ENCODE results near the gene VGLL4.
"Not testable (repeated sequence)": the region's sequence is repeated elsewhere in the genome, so short reads cannot be mapped to it uniquely, and the experiment has no call there.

Gene VGLL4, protein sequence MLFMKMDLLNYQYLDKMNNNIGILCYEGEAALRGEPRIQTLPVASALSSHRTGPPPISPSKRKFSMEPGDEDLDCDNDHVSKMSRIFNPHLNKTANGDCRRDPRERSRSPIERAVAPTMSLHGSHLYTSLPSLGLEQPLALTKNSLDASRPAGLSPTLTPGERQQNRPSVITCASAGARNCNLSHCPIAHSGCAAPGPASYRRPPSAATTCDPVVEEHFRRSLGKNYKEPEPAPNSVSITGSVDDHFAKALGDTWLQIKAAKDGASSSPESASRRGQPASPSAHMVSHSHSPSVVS

DNA sequence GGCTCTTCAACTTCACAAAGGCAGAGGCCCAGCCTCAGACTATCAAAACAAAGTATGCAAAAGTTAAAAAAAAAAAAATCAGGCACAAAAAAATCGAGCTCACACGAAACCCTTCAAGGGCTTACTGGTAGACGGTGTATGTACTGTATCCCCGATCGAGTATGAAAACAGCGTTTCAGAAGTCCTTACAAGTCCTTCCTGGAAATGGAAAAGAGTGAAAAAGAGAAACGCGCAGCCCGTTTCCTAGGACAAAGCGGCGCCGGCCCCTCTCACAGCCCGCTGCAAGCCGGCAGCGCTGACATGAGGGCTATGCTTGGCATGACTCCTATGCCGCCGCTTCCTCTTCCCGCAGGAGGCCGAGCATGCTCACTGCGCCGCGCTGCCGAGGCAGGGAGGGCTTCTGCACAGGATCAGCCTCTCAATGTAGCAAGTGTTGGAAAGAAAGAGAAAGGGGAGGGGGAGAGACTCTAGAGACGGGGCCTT is at the start of gene VGLL4:
TSS of gene VGLL4 (minus strand) at position 311 of the 483 bp plus-strand sequence. CDS start 397 bp downstream, outside the sequence.
- DNase-seq (peak; percentile 83), ATAC-seq (peak; percentile 89)

DNA sequence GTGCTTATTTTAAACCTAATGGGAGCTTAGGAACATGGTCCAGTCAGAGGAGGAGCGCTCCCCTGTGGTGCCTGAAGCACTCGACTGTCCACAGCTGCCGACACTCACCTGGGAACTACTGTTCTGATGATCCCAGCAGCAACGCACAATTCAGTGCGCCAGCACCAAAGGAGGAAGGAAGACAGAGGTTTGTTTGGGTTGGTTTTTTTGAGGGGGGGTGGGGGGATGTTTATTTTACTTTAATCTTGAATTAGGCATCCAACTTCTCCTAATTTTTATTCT is 48.8 kb upstream of the VGLL4 start:
- DNase-seq = no peak
- no peak for ATAC-seq

DNA sequence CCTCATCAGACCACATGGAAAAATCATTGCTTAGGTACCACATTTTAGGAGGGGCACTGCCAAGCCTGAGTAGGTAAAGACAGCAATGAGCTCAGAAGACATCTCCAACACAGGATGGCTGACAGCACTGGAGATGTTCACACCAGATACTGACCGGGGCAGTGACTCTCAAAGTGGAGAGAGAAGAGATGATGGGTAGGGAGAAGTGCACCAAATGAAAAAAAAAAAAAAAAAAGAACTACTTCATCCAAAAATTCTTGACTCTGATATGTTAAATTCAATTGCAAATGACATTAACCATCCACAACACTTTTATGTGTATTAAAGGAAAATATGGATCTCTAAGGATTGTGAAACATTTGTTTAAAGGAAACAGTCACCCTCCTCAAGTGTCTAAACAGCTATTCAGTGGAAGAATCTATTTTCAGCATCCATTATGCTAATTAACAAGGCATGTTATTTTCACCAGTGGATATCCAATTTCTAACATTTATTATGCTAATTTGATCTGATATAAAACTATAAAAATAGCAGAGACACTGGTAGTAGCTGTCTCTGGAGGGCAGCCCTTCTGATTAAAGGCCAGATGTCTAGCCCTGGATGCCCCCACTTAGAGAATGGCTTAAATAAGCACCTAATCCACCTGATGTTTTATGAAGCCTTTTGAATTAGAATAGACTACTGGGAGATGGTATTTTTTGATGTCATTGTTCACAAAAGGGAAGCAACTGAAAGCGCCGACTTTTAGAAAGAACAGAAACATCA is 48.2 kb upstream of the VGLL4 start:
- DNase-seq = no peak
- ATAC-seq = no peak

DNA sequence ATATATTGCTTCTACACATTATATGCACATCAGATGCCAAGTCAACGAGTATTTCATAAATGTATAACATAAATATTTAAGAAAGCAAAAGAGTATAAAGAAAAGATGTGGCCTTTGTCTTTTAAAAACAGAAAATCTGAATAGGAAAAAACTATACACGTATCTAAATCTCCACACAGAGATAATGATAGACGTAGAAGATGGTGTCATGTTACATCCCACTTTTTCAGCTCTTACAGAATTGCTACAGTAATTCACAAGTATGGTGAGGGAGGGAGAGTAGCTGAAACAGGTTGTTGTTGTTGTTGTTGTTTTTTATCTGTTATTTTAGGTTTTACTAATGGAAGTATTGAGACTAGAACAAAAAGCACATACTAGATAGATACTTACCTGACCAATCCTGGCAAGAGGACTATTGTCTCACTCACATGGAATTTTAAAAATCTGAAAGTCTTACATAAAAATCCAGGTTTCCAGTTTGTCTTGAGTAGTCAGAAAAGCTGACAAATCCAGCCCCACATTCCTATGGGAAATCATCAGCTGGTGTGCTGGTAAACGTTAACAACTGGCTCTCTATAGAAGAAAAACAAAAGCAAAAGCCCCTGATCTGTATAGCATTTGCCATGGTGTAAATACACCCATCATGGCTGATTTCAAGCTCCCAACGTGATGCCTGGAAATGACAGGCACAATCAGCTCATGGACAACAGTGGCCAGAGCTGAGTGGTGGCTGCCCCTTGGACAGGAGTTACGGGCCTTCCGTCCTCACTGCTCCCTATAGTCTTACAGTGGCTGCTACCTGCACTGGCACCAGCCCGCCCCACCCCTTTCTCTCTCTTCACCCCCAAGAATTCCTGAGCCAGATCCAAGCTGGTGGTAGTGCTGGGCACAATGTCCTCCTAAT is 47.4 kb upstream of the VGLL4 start:
- ATAC-seq (no peak), DNase-seq (no peak)

DNA sequence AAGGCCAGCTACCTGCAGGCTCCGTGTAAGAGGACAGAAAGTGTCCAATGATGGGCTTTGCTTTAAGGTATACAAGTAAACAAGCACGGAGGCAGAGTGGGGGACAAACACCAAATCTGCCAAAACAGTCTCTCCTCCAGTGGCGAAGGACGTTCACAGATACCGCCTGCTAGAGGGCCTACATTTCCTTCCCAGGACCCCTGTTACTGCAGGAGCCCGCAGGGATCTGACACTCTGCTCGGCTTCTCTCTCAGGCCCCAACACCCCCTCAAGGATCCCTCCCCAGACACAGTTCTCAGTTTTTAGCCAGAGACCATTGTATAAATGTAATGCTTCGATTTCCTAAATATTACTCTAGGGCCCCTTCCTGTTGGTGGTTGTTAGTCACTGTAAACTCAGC is 46.0 kb upstream of the VGLL4 start:
- ATAC-seq = no peak
- DNase-seq = no peak

DNA sequence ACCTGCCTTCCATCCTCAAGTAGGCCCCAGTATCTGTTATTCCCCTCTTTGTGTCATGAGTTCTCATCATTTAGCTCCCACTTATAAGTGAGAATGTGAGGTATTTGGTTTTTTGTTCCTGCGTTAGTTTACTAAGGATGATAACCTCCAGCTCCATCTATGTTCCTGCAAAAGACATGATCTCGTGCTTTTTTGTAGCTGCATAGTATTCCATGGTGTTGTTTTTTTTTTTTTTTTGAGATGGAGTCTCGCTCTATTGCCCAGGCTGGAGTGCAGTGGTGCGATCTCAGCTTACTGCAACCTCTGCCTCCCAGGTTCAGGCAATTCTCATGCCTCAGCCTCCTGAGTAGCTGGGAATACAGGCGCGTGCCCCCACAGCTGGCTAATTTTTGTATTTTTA is 41.3 kb upstream of the VGLL4 start:
- ATAC-seq, DNase-seq: not testable (repeated sequence)

DNA sequence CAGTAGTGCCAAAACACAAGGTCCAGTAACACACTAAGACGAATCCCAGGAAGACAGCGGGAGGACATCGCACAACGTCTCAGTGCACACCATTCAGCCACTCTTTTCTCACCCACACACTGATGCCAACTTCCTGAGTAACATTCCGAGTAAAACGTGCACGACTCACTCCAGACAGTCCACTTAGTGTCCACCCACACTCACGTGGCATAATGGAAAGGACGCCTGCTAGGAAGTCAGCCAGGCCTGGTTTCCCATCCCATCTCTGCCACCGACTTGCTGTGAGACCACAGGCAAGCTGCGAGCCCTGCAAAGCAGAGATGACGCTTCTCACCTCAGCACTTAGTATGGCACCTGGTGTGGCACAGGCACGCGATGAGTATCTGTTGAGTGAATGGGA is 36.8 kb upstream of the VGLL4 start:
- no peak for DNase-seq

DNA sequence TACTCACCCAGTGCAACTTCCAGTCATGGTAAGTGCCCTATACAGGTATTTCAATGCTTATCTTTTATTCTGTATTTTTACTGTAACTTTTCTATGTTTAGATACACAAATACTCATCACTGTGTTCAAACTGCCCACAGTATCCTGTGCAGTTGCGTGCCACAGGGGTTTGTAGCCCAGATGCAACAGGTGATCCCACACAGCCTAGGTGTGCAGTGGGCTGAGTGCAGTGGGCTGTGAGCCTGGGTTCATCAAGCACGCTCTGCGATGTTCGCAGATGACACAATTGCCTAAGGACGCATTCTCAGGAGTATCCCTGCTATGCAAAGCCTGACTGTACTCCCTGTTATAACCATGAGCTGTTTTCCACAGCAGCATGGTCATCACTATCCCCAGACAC is 36.2 kb upstream of the VGLL4 start:
- DNase-seq = no peak
- ATAC-seq = no peak

More for the DNA sequence above, 36.8 kb upstream of the VGLL4 start:
- ATAC-seq = no peak

DNA sequence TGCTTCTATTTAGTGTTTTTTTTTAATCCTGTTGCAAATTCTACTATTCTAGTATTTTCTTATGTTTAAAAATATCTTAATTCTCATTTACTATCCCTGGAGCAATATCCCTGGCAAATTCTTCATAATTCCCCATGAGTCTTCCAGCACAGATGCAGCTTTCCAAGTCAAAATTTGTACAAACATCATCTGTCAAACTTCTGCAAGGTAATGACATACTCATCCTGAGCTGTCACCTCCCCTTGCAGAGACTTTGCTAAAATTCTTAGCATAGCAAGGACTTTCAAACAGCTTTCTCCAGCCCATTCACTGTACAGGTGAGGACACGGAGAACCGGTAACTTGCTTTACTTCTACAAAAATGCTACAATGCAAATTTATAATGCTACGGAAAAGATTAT is 28.6 kb upstream of the VGLL4 start:
- ATAC-seq (no peak), DNase-seq (no peak)

DNA sequence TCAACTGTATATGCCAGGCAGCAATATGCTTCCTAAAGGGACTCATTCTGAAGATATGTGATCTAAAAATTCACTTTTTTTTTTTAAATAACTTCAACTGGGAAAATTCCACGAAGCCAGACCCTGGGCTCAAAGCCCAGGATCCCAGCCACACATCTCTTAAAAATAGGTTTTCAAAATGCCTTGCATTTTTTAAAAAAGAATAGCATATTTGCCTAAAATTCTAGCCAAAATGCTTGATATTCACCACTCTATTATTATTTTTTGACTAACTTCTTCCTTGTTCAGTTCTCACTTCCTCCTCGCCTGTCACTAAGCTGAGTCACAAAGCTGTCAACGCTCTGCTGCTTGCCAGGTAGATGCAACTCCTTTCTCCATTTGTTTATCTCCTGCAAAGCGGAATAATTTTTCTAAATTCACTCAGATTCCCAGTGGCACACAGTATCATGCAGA is 28.0 kb upstream of the VGLL4 start:
- no peak for ATAC-seq

DNA sequence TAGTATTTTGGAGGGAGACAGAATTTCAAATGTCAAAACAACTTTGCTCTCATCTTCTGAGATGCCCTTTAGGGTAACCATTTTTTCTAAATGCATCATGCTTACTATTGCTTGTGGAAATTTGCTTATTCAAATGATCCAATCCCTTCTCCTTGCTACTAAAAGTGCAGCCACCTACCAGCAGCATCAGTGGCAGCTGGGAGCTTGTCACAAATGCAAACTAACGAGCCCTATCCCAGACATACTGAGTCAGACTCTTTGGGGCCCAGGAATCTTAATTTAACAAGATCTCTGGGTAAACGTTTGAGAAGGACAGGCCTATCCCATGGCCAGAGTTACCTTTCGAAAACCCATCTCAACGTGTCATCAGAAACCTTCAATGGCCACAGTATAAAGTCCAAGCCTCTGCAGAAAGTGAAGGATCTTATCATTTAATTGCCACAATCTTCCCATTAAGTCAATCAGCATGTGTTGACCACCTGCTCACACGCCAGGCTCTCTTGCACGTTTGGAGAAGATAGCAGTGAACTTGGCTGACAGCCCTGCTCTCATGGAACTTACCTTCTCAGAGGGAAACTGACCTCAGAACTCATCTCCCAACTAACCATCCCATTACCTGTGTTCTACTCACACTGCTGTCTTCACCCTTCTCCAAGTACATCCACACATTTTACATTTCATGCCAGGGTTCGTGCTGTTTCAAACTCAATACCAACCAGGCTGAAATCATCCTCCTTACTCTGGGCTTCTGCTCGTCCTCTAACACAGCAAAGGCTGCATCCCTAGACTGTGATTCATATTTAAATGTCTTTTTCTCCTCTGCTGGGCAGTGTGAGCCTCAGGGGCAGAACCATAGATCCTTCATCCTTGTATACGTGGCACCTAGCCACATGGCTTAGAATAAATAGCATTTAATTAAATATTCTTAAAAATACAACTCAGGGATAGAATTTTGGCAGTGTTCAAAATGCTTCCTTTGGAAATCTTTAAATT is 24.8 kb upstream of the VGLL4 start:
- ATAC-seq = no peak
- DNase-seq = no peak

More for the DNA sequence above, 28.0 kb upstream of the VGLL4 start:
- no peak for DNase-seq

DNA sequence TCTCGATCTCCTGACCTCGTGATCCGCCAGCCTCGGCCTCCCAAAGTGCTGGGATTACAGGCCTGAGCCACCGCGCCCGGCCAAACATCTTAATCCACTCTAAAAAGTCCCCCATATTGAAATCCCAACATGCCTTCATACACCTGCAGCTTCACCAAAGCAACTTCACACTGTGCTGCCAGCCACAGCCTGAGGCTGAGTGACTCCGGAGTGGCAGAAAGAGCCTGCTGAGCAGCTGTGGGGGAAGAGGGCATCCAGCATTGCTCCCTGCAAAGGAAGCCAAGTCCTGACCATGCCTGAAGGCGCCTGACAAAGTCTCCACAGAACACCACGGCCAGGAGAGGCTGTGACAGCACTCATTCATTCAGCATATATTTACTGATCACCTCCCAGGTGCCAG is 21.6 kb upstream of the VGLL4 start:
- ATAC-seq (no peak), DNase-seq (no peak)

DNA sequence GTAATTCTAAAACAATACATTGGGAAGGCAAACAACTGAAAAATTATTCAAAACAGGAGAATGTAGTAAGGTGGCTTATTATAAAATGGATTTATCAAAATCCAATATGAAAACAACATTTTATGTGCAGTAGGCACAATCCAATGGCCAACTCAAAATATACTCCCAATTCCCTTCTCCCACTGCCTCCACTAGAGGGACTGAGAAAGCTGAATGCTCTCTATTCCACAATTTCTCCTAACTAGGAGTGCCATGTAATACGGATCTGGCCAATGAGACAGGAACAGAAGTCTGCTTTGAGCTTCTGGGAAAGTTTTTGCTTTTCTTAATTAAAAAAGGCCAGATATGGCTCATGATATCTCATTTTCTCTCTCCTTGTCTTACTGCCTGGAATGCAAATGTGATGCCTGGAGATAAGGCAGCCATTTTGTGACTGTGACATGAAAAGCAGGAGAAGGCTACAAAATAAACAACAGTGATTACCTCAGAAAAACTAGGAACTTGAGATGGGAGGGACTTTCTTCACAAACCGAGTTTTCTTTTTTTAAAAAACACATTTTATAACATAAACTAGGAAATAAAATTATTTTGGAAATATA is 18.8 kb upstream of the VGLL4 start:
- no peak for ATAC-seq
- no peak for DNase-seq

DNA sequence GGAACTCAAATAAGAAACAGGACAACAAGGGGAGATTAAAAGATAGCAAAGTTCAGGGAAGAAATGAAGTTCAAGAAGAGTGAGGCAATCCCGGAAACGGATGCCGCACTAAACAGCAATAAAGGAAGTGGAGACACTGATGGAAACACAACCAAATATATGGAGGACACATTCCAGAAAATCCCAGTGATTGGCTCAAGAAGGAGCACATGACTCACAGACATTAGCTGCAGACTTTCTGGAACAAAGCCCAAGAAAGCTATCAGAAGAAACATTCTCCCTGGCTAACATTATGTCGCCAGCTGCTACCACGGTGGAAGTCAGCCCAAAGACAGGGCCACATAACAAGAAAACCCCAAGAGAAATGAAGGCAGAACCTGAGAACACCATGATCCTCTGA is 18.1 kb upstream of the VGLL4 start:
- DNase-seq (no peak), ATAC-seq (no peak)

DNA sequence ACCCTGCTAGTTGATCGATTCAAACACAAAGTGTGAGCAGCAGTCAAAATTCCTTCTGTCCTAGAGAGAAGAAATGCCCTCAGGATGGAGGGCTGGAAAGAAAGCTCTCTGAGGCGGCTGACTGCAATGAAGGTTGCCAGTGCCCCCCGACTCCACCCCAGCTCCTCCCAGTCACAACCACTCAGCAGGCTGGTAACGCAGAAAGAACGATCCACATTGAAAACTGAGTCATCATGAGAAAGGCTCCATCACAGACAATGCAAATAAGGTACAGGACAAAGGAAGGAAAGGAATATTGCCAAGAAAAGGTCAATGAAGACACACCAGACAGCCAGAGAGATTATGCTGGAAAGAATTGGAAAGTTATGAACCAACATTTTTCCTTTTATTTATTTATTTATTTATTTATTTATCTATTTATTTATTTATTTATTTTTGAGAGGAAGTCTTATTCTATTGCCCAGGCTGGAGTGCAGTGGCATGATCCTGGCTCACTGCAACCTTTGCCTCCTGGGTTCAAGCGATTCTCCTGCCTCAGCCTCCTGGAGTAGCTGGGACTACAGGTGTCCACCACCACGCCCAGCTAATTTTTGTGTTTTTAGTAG is 17.4 kb upstream of the VGLL4 start:
- no peak for ATAC-seq
- DNase-seq = no peak

DNA sequence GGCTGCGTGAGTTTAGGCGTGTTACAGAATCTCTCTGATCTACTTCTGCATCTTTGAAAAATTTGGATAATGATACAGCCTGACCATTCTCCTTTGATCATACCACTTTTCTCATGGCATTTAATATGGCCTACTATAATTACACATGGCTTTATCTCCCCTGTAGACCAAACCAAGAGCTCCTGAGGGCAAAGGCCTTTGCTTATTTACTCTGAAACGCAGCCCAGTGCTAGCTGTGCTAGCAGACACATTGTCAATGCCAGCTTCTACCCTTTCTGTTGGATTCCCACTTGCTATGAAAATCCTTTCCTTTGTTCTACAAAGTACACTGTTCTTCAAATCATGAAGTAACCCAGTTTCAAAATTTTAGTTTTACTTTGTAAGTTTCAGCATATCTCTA is 16.5 kb upstream of the VGLL4 start:
- no peak for ATAC-seq
- no peak for DNase-seq

DNA sequence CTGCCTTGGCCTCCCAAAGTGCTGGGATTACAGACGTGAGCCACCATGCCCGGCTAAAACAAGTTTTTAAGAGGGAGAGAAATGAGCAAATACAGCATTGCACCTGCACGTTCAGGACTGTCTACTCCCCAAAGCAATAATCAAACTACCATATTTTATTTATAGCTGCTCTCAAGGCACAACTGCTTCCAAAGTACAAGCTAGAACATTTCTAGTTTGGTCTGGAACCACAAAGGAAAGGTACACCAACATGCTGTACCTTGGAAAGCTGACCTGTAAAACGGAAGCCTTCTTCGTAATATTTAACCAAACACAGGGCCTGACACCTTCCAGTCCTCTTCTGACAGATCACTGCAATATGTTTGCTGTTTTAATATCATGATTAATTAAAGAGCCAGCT is 14.5 kb upstream of the VGLL4 start:
- DNase-seq = no peak
- no peak for ATAC-seq

DNA sequence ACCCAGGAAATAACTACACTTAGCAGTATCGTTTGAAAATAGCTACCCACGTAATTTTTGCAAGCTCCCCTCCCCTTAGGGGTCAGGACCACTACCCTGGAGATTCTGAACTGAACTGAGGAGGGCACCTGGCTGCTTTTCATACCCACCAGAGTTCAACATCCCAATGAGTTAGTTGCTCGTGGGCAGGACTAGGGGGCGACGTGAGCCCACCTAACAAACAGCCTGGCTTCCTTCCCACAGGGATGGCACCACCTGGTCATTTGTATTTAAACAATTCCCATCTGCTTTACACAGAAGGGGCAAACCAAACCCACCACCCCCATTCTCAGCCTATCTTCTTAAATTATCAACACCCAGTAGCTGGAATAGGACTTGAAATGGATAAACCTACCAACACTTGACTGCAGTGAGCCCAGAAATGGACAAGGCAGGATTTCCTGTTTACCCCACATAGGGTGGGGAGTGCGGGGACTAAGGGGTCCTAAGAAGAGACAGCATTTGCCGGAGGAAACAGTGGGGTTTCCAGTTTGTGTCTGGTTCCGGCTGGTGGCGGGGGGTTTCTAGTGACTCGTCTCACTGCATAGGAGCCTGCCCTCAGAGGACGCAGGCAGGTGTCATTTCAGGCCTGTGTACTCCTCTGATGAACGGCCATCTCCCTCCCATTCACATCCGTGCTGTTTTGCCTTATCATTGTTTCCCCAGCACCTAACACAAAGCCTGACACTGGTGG is 11.6 kb upstream of the VGLL4 start:
- ATAC-seq = peak; percentile 69
- peak; percentile 31 for DNase-seq

DNA sequence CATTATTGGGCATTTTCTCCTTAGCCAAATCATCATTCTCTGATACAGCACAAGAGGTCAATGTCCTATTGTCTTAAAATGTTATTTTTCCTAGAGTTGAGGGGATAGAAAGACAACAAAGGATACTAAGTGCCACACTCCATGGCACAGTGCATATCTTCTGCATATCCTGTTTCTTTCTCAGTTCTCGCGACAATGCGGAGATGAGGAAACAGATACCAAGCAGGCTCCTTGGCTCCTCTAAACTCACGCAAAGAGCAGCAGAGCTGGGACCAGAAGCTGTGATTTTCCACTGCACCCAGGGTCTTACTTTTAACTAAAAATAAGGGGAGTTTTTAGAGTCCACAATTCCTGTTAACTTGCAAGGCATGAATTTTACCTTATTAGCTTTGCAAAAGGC is 10.5 kb upstream of the VGLL4 start:
- no peak for DNase-seq
- no peak for ATAC-seq
